Measurements from ENCODE around the gene VTI1A.
"Not testable (repeated sequence)": the region's sequence is repeated elsewhere in the genome, so short reads cannot be mapped to it uniquely, and the experiment has no call there.

Gene VTI1A

DNA sequence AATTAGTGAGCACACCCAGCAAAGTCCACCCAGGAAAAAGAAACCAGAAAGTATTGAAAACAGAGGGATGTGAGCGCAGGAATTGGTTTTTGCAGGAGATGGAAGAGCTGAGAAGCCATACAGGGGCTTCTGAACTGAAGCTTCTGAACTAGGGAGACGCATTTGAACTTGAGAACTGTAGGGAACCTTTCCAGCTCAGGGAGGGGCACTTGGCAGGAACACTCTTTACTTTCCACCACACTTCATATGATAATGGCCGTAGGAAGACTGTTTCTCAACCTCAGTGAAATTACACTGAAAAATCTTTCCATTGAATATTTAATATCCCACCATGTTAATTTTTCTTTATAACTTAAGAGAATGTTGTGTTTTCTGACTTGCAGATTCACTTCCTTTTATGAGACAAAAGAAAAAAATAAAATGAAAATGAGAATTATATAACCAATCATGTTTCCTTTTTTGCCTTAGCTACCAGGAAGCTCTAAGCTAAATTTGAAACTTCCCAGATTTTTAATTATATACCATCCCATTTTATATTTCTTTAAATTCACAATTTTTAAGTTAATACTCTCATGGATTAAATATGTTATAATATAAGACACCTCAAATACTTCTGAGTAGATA lies 404.7 kb downstream of the VTI1A start:
- H3K4me1 Mint-ChIP-seq (ENCODE audit: low read depth), result no peaks in the 10 kb centered on the region
- no peak overlapping the region for H3K27ac Mint-ChIP-seq
- no peak overlapping the region for H3K4me3 Mint-ChIP-seq
- no peaks in the 10 kb centered on the region for H3K27me3 Mint-ChIP-seq
- peaks cover 16% of the 10 kb centered on the region for H3K9me3 Mint-ChIP-seq (ENCODE audit: low read depth)
- H3K36me3 Mint-ChIP-seq, result peaks cover 5% of the 10 kb centered on the region

DNA sequence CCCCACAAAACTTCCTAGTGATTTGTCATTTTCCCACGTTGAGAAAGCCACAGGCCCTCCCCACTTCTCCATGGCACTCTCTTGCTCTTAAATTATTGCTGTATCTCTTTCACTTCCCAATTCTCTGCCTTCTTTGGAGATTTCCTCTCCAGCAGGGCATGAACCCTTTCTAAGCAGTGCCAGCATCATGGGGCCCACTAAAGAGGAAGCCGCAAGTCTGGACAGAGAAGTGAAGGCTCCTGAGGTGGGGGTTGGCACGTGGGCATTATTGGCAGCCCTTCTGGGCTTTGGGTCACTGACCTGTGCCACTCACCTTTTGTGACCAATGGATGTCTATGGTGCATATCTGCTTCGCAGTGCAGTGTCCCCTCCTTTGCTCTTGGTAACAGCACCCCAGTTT lies 405.3 kb downstream of the VTI1A start:
- Mint-ChIP-seq H3K27me3 (no peaks in the 10 kb centered on the region), H3K4me1 (ENCODE audit: low read depth) (no peaks in the 10 kb centered on the region), H3K27ac (no peak overlapping the region), H3K4me3 (no peak overlapping the region), H3K9me3 (ENCODE audit: low read depth) (peaks cover 13% of the 10 kb centered on the region), H3K36me3 (peaks cover 5% of the 10 kb centered on the region)

DNA sequence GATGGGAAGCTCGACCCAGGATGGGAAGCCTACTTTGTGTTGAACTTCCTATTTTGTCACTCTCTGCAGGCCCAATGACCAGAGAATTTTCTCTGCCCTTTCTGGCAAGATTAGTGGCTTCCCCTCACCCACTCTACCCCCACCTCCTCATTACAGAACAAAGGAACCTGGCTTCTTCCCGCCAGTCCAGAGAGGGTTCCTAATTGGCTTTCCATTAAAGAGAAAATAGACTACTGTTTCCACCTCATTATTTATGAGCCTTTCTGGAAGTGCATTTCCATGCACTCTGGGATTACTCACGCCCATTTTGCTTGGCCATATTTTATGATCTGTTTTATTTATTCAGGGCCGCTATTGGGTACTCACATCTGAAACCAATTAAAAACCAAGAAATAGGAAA lies 408.1 kb downstream of the VTI1A start:
- Mint-ChIP-seq H3K4me3 (no peak overlapping the region), H3K36me3 (peaks cover 5% of the 10 kb centered on the region), H3K9me3 (ENCODE audit: low read depth) (peaks cover 6% of the 10 kb centered on the region), H3K4me1 (ENCODE audit: low read depth) (no peaks in the 10 kb centered on the region), H3K27me3 (no peaks in the 10 kb centered on the region), H3K27ac (no peak overlapping the region)

DNA sequence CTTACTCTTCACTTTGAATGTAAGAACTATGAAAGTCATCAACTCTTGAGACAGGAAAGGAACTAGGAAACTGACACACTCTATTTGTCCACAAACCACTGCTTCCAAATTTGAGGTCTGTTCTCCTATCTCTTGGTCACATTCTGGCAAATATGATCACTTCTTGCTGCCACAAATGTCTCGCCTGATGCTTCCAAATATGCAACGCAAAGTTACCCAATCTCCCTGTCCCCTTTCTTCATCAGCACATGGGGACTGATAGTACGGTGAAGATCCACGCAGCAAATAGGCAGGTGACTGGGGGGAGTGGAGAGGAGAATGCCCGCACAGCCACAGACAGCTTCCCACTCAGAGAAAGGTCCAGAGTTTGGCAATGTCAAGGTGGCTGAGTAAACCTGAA lies 410.5 kb downstream of the VTI1A start:
- Mint-ChIP-seq H3K4me1 (ENCODE audit: low read depth) (no peaks in the 10 kb centered on the region), H3K27me3 (no peaks in the 10 kb centered on the region), H3K27ac (no peak overlapping the region), H3K36me3 (peaks cover 7% of the 10 kb centered on the region), H3K9me3 (ENCODE audit: low read depth) (peaks cover 6% of the 10 kb centered on the region), H3K4me3 (no peak overlapping the region)

- Mint-ChIP-seq H3K9me3 (ENCODE audit: low read depth) (peaks cover 6% of the 10 kb centered on the region), H3K36me3 (peaks cover 11% of the 10 kb centered on the region), H3K4me1 (ENCODE audit: low read depth) (no peaks in the 10 kb centered on the region), H3K27ac (no peak overlapping the region), H3K4me3 (no peak overlapping the region), H3K27me3 (no peaks in the 10 kb centered on the region)
These were observed 412.1 kb downstream of the VTI1A start for GRCh38 chr10:112858986-112859651.

DNA sequence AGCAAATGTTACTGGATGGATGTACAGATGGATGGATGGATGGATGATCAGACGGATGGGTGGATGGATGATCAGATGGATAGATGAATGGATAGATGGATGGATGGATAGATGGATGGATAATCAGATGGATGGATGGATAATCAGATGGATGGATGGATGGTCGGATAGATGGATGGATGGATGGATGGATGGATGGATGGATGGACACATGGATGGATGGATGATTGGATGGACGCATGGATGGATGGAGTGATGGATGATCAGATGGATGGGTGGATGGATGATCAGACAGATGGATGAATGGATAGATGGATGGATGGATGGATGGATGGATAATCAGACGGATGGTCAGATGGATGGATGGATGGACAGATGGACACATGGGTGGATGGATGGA lies 412.8 kb downstream of the VTI1A start:
- Mint-ChIP-seq H3K27me3 (no peaks in the 10 kb centered on the region), H3K9me3 (ENCODE audit: low read depth) (peaks cover 6% of the 10 kb centered on the region), H3K4me1 (ENCODE audit: low read depth) (no peaks in the 10 kb centered on the region), H3K27ac (no peak overlapping the region), H3K4me3 (no peak overlapping the region), H3K36me3 (peaks cover 11% of the 10 kb centered on the region)

GRCh38 chr10:112863461-112863860 lies 416.4 kb downstream of the VTI1A start:
- not testable (repeated sequence) for H3K4me3 Mint-ChIP-seq; H3K27ac Mint-ChIP-seq; H3K9me3 Mint-ChIP-seq (ENCODE audit: low read depth); H3K4me1 Mint-ChIP-seq (ENCODE audit: low read depth); H3K27me3 Mint-ChIP-seq
- H3K36me3 Mint-ChIP-seq, result peaks cover 11% of the 10 kb centered on the region

Data from activated naive CD8-positive, alpha-beta T cell (primary cell).